CD1c-positive myeloid dendritic cell (primary cell): Measurements from ENCODE around the gene RBMY1D.
"Not testable (repeated sequence)": the region's sequence is repeated elsewhere in the genome, so short reads cannot be mapped to it uniquely, and the experiment has no call there.

Experiments
- DNase-seq: peaks from one replicate; pipeline ENCODE4 v3.0.0-alpha.2; 2016; ENCODE audit errors: extremely low spot score

Gene RBMY1D

DNA sequence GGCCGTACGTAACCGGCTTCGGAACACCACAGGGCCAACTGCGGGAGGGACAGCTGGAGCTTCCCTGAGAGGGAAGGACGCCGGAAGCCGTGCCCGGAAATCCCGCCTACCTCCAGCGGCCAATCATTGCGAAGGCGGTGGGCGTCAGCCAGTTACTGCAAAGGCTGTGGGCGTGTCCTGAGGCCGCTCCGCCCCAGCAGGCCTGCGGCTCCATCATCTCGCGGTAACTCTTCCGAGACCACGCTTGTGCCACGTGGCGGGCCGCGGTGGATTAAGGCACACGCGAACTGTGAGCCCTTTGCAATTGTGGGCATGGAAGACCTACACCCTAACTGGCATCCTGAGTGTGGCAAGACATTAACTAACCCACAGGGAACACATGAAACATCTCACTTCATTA lies at the start of gene RBMY1D:
Gene RBMY1D (minus strand): TSS at position 101 of the 400 bp plus-strand sequence. CDS start 2,013 bp downstream, outside the sequence.
- DNase-seq, result not testable (repeated sequence)

DNA sequence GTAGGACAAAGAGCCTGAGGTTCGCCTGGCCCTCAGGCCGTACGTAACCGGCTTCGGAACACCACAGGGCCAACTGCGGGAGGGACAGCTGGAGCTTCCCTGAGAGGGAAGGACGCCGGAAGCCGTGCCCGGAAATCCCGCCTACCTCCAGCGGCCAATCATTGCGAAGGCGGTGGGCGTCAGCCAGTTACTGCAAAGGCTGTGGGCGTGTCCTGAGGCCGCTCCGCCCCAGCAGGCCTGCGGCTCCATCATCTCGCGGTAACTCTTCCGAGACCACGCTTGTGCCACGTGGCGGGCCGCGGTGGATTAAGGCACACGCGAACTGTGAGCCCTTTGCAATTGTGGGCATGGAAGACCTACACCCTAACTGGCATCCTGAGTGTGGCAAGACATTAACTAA lies 23.6 kb upstream of the RBMY1D start, which contains the start of gene RBMY1E:
Gene RBMY1E (minus strand): TSS at position 101 of the 400 bp plus-strand sequence. CDS start 1,978 bp downstream, outside the sequence.
- not testable (repeated sequence) for DNase-seq

DNA sequence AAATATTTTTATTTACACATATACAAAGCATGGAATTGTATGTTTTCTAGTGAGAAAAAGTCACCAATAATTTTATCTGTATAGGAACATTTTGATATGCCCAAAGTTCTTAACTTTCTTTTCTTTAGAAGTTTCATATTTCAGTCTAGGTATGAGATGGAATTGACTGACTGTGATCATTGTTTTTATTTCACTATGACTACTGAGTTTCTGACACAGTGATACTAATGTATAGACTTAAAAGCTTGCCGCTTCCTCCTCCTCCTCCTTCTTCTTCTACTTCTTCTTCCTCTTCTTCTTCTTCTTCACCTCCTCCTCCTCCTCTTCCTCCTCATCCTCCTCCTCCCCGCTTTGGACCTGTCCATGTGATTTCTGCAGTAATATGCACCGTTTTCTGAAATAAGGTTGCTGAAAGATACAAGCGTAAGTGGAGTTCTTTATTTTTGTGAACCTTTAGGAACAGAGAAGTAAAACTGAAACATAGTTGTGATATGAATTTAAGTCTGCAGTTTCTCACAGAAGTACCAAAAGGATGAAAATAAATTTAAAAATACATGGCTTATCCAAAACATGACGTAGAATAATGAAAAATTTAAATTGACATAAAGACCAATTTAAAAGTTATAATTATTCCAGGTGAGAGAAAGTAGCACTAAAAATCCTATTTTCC lies 24.8 kb downstream of the RBMY1D start:
- not testable (repeated sequence) for DNase-seq

DNA sequence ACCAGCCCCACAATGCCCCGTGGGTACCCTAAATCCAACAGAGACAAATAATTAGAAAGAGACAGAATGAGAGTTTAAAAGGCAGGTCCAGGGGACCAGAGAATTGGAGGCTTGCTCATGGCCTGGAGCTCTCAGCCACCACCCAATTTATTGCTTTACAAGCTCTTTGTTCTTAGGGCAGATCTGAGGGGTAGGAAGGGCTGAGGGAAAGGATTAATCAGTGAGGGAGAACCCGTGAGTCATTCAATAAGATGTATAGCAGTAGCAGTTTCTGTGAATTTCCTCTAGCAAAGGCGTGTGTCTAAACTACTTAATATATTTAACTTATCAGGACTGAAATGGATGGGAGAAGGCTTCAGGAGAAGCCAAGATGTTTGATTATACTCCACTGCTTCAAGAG lies 48.8 kb downstream of the RBMY1D start:
- no peak for DNase-seq

DNA sequence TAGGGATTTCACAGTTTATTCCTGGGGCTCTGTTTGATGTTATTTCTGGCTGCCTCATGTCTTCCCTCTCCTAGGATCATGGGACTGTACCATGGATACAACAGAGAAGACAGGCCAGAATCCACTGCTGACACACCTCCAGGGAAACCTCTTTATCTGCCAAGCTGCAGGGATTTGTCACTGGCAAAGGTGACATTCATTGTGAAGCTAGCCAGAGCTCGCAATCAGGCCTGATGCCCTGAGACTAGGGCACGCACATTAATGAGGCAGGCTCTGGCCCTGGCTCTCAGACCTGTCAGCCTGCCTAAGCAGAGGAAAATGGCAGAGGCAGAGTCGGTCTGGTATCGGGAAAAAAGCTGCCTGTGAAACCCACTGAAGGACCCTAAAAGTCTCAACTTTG lies 52.2 kb downstream of the RBMY1D start:
- DNase-seq, result no peak

DNA sequence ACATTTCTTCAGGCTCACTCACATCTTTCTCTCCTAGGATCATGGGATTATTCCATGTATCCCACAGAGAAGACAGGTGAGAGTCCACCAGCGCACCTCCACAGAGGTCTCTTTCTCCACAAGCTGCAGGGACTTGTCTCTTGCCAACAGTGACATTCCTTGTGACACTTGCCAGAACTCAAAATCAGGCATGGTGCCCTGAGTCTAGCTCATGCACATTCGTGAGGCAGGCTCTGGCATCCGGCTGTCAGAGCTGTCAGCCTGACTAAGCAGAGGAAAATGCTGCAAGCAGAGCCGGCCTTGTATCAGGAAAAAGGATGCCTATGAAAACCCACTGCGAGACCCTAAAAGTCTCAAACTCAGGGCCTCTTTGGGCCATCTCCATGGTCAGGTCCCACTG lies 54.8 kb downstream of the RBMY1D start:
- DNase-seq, result no peak

DNA sequence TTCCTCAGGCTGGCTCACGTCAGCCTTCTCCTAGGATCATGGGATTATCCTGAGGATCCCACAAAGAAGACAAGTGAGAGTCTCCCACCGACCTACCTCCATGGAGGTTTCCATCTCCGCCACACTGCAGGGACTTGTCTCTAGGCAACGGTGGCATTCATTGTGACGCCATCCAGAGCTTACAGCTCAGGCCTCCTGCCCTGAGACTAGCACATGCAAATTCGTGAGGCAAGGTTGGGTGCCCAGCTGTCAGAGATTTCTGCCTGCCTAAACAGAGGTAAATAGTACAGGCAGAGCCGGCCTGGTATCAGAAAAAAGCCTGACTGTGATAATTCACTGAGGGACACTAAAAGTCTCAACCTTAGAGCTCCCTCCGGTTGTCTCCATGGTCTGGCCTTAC lies 58.0 kb downstream of the RBMY1D start:
- no peak for DNase-seq

DNA sequence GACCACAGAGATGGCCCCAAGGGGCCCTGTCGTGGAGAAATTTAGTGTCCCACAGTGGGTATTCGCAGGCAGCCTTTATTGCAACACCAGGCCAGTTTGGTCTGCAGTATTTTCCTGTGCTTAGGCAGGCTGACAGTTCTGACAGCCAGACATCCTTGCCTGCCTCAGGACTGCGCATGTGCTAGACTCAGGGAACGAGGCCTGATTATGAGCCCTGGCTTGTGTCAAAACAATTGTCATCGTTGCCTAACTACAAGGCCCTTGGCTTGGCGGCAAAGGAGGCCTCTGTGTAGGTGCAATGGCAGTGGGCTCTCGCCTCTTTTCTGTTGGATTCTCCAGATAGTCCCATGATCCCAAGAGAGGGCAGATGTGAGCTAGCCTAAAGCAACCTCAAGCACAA lies 59.3 kb downstream of the RBMY1D start:
- DNase-seq, result no peak
